HepG2 (cell line): Measurements from ENCODE around the gene PRDX2. TPM values are rescaled to one million over a fixed set of nuclear protein-coding genes. Genes with fewer than 3 reads are reported as not detected.

ENCODE experiments used
- ARHGAP35 ChIP-seq: sonication (generic); formaldehyde crosslinking; IDR thresholded peaks from 2 replicates; pipeline ENCODE4 v1.9.0; 2022; ENCODE audit warnings: mild to moderate bottlenecking, inconsistent platforms, moderate library complexity, missing genetic modification reagents, borderline replicate concordance
- ARNT2 ChIP-seq: sonication (generic); formaldehyde crosslinking; IDR thresholded peaks from 2 replicates; pipeline ENCODE4 v1.8.0; 2022; ENCODE audit warnings: mild to moderate bottlenecking, low read depth, missing genetic modification reagents, moderate library complexity
- EEA1 ChIP-seq: sonication (generic); formaldehyde crosslinking; IDR thresholded peaks from 2 replicates; pipeline ENCODE4 v1.5.1; 2020; ENCODE audit warnings: mild to moderate bottlenecking, missing genetic modification reagents, borderline replicate concordance
- ELF3 ChIP-seq: IDR thresholded peaks from 2 replicates; pipeline ENCODE4 v1.6.1; 2016; ENCODE audit warnings: missing genetic modification reagents, missing compliant biosample characterization
- MAX ChIP-seq: IDR thresholded peaks from 2 replicates; pipeline ENCODE4 v1.6.1; 2012; ENCODE audit warnings: inconsistent platforms
- NR0B2 ChIP-seq: sonication (generic); formaldehyde crosslinking; IDR thresholded peaks from 2 replicates; pipeline ENCODE4 v1.4.0; 2020; ENCODE audit warnings: mild to moderate bottlenecking, missing genetic modification reagents
- RARA ChIP-seq: IDR thresholded peaks from 2 replicates; pipeline ENCODE4 v1.6.1; 2016; ENCODE audit warnings: missing genetic modification reagents, missing compliant biosample characterization
- REXO4 ChIP-seq: sonication (generic); formaldehyde crosslinking; IDR thresholded peaks from 2 replicates; pipeline ENCODE4 v1.8.0; 2022; ENCODE audit warnings: missing genetic modification reagents, mild to moderate bottlenecking, borderline replicate concordance
- SMAD1 ChIP-seq: sonication (generic); formaldehyde crosslinking; IDR thresholded peaks from 2 replicates; pipeline ENCODE4 v1.4.0; 2020; ENCODE audit warnings: missing genetic modification reagents, low read depth, mild to moderate bottlenecking, borderline replicate concordance
- THAP8 ChIP-seq: sonication (generic); formaldehyde crosslinking; IDR thresholded peaks from 2 replicates; pipeline ENCODE4 v1.5.1; 2020; ENCODE audit warnings: missing genetic modification reagents, mild to moderate bottlenecking, borderline replicate concordance
- YEATS2 ChIP-seq: sonication (generic); formaldehyde crosslinking; IDR thresholded peaks from 2 replicates; pipeline ENCODE4 v1.4.0; 2020; ENCODE audit warnings: missing genetic modification reagents, borderline replicate concordance
- ZBTB7A ChIP-seq: sonication (generic); formaldehyde crosslinking; IDR thresholded peaks from 2 replicates; pipeline ENCODE4 v1.8.0; 2022; ENCODE audit warnings: mild to moderate bottlenecking, missing genetic modification reagents
- ZBTB8A ChIP-seq: sonication (generic); formaldehyde crosslinking; IDR thresholded peaks from 2 replicates; pipeline ENCODE4 v1.4.0; 2020; ENCODE audit warnings: mild to moderate bottlenecking, low read depth, missing genetic modification reagents, borderline replicate concordance
- ZFP62 ChIP-seq: sonication (generic); formaldehyde crosslinking; IDR thresholded peaks from 2 replicates; pipeline ENCODE4 v1.4.0; 2020; ENCODE audit warnings: missing genetic modification reagents
- ZNF275 ChIP-seq: sonication (generic); formaldehyde crosslinking; IDR thresholded peaks from 2 replicates; pipeline ENCODE4 v1.8.0; 2022; ENCODE audit warnings: missing genetic modification reagents, mild to moderate bottlenecking, inconsistent platforms, borderline replicate concordance
- ZNF282 ChIP-seq: fragments of 450-650 bp; IDR thresholded peaks from 2 replicates; pipeline ENCODE4 v1.6.1; 2018; ENCODE audit not compliant: partially characterized antibody
- ZNF543 ChIP-seq: sonication (generic); formaldehyde crosslinking; IDR thresholded peaks from 2 replicates; pipeline ENCODE4 v1.4.0; 2020; ENCODE audit warnings: mild to moderate bottlenecking, missing genetic modification reagents
- ZNF562 ChIP-seq: sonication (generic); formaldehyde crosslinking; IDR thresholded peaks from 2 replicates; pipeline ENCODE4 v1.8.0; 2022; ENCODE audit warnings: missing genetic modification reagents, borderline replicate concordance
- ZNF687 ChIP-seq: sonication (generic); formaldehyde crosslinking; IDR thresholded peaks from 2 replicates; pipeline ENCODE4 v1.5.1; 2020; ENCODE audit warnings: mild to moderate bottlenecking, missing genetic modification reagents, moderate library complexity
- ZNF761 ChIP-seq: sonication (generic); formaldehyde crosslinking; conservative IDR thresholded peaks from 2 replicates; pipeline ENCODE4 v1.4.0; 2020; ENCODE audit warnings: mild to moderate bottlenecking, missing genetic modification reagents
- ZNF776 ChIP-seq: sonication (generic); formaldehyde crosslinking; IDR thresholded peaks from 2 replicates; pipeline ENCODE4 v1.4.0; 2020; ENCODE audit warnings: mild to moderate bottlenecking, missing genetic modification reagents
- ZNF777 ChIP-seq: sonication (generic); formaldehyde crosslinking; IDR thresholded peaks from 2 replicates; pipeline ENCODE4 v1.4.0; 2020; ENCODE audit warnings: missing genetic modification reagents
- polyA plus RNA-seq, 8 experiments: library from polyadenylated mRNA; depleted of rRNA in 3 of 8; stranded (reverse) in 7 of 8; unstranded in 1 of 8; fragments of >200 nt; fragmentation: Illumina TruSeq in 4 of 8; extraction: Trizol in 4 of 8; gene quantifications; 2 replicates each; pipeline versions ENCODE4 v1.2.1 to v1.2.3, GENCODE V29; 2011 to 2016; ENCODE audit warnings: low read depth in 4 of 8, missing spikeins in 1 of 8, mixed read lengths in 1 of 8; ENCODE audit not compliant: insufficient read depth in 1 of 8
- total RNA-seq, 5 experiments: library from RNA; depleted of rRNA; stranded (reverse); fragments of >200 nt; fragmentation: Illumina TruSeq; extraction: Trizol; gene quantifications; 2 replicates each; pipeline ENCODE4 v1.2.3, GENCODE V29; 2016; ENCODE audit warnings: low read depth in 1 of 5

PRDX2 gene
- total and polyA plus RNA-seq, 2 of the 13 experiments (the other 11 are each of a cell fraction or from before 2014, with no cell fraction given), result 218 to 381 TPM

- no peak for TF ChIP-seq THAP8 (CRISPR knock-in tag)
- peak; percentile 24; the same call in 1 of the 2 replicates for TF ChIP-seq ELF3 (CRISPR knock-in tag)
- TF ChIP-seq ZNF776 (CRISPR knock-in tag), result no peak; the same call in 1 of the 2 replicates
- TF ChIP-seq YEATS2 (CRISPR knock-in tag), result no peak
- 0 out of 2 replicates have a peak, but pooled peaks have one; percentile 42 for TF ChIP-seq ZBTB7A (CRISPR knock-in tag)
- TF ChIP-seq ZFP62 (CRISPR knock-in tag), result no peak
- no peak for TF ChIP-seq ZNF562 (CRISPR knock-in tag)
- peak; percentile 48; the same call in 1 of the 2 replicates for TF ChIP-seq ZNF777 (CRISPR knock-in tag)
- peak; percentile 27; the same call in 1 of the 2 replicates for TF ChIP-seq MAX
- no peak for TF ChIP-seq REXO4 (CRISPR knock-in tag)
- TF ChIP-seq ARNT2 (CRISPR knock-in tag), result 0 out of 2 replicates have a peak, but pooled peaks have one; percentile 33
- TF ChIP-seq NR0B2, result 0 out of 2 replicates have a peak, but pooled peaks have one; percentile 32
- TF ChIP-seq ZNF761, result no peak
- TF ChIP-seq ZNF282, result no peak
- no peak for TF ChIP-seq EEA1 (CRISPR knock-in tag)
- no peak for TF ChIP-seq SMAD1 (CRISPR knock-in tag)
- TF ChIP-seq ZNF275, result 0 out of 2 replicates have a peak, but pooled peaks have one; percentile 24
- 0 out of 2 replicates have a peak, but pooled peaks have one; percentile 7 for TF ChIP-seq RARA
- TF ChIP-seq ZNF543 (CRISPR knock-in tag), result 0 out of 2 replicates have a peak, but pooled peaks have one; percentile 42
- TF ChIP-seq ZBTB8A (CRISPR knock-in tag), result no peak
- TF ChIP-seq ZNF687 (CRISPR knock-in tag), result peak; percentile 65; the same call in 1 of the 2 replicates
- no peak for TF ChIP-seq ARHGAP35 (CRISPR knock-in tag)
Observed at GRCh38 chr19:12778017-12778904, 23.3 kb downstream of the PRDX2 start (continued).
